UCSD-AML1 (cell line): ENCODE measurements around the gene NR1H2.
A peak's percentile ranks its signal among the peaks of the same experiment; 100 is the strongest.

Experiments
- DNase-seq: peaks from one replicate; lab custom pipeline; 2025; ENCODE audit not compliant: unreplicated experiment; lab: John Stamatoyannopoulos, UW

Gene NR1H2

GRCh38 chr19:50399368-50399745, 23.1 kb downstream of the NR1H2 start:
- DNase-seq, result no peak

GRCh38 chr19:50401605-50402450, 25.6 kb downstream of the NR1H2 start:
- no peak for DNase-seq

- DNase-seq, result no peak
Measured at GRCh38 chr19:50402544-50403301, 26.5 kb downstream of the NR1H2 start.

DNA sequence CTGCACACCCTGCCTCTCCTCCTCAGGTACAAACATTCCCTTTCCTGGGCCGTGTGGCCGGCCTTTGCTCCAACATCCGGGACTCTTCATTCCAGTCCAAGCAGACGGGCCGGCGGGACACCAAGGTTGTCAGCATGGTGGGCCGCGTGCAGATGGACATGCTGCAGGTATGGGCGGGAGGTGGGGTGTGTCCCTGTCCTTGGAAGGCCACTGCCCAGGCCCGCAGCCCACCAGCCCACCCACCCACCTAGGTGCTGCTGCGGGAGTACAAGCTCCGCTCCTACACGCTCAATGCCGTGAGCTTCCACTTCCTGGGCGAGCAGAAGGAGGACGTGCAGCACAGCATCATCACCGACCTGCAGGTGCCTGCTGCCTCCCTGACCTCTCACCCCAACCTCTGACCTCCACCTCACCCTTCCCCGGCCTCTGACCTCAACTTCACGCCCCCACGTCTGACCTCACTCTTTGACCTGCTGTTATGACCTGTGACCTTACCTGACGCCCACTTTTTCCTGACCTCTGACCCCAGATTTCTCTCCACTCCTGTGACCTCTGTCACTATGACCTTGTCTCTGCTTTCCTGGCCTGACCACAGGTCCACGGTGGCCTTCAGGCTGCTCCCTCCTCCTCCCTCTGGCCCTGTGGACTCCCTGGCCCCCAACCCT, 30.0 kb downstream of the NR1H2 start:
- no peak for DNase-seq

- no peak for DNase-seq
Measured at GRCh38 chr19:50406829-50407228, 30.6 kb downstream of the NR1H2 start.

DNA sequence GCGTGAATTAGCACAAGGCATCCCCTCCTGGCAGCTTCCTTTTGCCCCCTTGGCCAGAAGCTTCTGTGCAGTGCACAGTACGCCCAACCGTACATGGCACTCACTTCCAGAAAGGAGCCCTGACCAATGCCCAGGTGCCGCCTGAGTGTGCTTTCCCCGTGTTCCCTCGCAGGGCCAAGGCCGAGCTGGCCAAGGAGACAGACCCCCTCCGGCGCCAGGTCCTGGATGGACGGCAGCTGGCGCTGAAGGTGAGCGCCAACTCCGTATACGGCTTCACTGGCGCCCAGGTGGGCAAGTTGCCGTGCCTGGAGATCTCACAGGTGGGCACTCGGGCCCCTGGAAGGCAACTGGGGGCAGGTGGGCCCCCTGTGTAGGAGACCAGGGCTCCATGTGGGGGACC, 33.1 kb downstream of the NR1H2 start:
- DNase-seq, result no peak

DNA sequence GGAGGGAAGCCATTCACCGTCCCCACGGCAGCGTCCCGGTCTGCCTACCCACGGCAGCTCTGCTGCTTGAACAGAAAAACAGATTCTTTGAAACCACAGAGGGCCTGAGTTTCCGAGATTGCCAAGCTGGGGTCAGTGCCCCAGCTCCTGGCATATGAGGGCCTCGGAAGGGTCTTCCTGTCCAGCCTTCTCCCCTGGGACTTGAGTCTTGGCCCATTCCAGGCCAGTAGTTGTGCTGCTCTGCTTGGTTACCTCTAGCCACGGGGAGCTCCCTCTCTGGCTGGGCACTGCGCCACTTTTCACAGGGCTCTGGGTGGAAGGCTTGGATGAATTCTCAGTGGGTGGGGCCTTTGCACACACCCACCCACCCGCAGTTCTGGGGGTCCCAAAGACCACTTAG, 33.9 kb downstream of the NR1H2 start:
- no peak for DNase-seq

DNA sequence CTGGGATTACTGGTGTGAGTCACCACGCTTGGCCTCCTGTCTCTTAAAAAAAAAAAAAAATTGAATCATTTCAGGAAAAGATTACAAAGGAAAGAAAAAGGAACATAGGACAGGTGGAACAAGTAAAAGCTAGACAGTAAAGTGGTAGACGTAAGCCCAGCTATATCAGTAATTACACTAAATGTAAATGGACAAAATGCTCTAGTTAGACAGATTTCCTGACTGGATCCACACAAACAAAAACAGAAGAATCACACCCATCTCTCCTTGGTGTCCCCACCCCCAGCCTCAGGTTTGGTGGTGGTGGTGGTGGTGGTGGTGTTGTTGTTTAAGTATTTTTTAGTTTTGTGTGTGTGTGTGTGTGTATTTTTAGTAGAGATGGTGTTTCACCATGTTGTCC, 36.2 kb downstream of the NR1H2 start:
- no peak for DNase-seq

DNA sequence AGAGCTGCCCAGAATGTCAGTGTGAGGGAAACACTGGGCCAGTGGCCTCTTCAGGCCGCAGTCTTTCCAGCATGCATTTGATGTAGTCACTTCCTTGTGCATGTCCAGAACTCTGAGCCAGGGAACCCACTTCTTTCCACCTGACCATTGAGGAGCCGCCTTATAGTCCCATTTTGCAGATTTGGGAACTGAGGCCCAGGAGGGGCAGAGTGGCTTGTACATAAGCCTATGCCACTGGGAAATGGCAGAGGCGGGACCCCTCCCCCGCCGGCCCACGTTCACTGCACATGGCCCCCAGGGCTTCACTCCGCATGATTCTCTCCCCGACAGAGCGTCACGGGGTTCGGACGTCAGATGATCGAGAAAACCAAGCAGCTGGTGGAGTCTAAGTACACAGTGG, 36.8 kb downstream of the NR1H2 start:
- no peak for DNase-seq

DNA sequence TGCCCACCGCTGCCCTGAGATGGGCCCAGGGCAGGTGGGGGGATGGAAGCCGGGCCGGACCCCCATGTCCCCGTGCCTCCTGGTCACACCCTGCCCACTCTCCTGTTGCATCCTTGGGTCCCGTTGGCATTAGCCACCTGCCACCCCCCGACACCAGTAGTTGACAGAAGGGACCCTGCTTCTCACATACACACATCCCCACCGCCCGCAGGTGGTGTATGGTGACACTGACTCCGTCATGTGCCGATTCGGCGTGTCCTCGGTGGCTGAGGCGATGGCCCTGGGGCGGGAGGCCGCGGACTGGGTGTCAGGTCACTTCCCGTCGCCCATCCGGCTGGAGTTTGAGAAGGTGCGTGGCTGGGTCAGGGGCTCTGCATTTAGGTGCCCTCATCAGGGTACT, 37.3 kb downstream of the NR1H2 start:
- DNase-seq, result no peak

DNA sequence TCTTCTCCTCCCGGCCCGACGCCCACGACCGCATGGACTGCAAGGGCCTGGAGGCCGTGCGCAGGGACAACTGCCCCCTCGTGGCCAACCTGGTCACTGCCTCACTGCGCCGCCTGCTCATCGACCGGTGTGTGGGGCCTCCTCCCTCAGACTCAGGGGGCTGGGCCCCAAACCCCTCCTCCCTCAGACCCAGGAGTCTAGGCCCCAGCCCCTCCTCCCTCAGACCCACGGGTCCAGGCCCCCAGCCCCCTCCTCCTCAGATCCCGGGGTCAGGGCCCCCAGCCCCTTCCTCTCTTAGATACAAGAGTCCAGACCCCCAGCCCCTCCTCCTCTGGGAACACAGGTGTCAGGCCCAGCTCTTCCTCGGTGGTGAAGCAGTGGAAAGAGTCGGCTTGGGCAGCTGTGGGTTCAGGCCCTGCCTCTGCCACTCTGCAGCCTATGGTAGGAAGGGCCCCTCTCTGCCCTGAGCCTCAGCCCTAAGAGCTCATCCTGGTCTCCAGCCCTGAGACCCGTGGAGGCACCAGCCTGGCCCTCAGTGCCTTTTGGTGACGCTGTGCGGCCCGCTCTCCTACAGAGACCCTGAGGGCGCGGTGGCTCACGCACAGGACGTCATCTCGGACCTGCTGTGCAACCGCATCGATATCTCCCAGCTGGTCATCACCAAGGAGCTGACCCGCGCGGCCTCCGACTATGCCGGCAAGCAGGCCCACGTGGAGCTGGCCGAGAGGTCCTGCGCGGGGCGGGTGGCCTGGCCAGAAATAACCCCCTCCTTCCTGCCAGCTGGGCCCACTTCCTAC, 38.8 kb downstream of the NR1H2 start:
- peak; percentile 63 for DNase-seq

DNA sequence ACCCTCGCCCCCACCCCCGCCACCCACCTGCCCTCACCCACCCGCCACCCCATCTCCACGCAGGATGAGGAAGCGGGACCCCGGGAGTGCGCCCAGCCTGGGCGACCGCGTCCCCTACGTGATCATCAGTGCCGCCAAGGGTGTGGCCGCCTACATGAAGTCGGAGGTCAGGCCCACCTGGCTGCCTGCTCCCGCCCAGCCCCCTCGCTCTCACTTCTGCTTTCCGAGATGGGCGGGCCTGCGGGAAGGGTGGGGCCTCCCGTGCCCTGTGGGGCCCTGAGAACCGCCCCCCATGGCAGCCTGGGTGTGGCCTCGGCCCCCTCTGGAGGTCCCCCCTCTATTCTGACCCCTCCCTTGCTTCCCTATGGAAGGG, 39.4 kb downstream of the NR1H2 start:
- peak; percentile 33 for DNase-seq

DNA sequence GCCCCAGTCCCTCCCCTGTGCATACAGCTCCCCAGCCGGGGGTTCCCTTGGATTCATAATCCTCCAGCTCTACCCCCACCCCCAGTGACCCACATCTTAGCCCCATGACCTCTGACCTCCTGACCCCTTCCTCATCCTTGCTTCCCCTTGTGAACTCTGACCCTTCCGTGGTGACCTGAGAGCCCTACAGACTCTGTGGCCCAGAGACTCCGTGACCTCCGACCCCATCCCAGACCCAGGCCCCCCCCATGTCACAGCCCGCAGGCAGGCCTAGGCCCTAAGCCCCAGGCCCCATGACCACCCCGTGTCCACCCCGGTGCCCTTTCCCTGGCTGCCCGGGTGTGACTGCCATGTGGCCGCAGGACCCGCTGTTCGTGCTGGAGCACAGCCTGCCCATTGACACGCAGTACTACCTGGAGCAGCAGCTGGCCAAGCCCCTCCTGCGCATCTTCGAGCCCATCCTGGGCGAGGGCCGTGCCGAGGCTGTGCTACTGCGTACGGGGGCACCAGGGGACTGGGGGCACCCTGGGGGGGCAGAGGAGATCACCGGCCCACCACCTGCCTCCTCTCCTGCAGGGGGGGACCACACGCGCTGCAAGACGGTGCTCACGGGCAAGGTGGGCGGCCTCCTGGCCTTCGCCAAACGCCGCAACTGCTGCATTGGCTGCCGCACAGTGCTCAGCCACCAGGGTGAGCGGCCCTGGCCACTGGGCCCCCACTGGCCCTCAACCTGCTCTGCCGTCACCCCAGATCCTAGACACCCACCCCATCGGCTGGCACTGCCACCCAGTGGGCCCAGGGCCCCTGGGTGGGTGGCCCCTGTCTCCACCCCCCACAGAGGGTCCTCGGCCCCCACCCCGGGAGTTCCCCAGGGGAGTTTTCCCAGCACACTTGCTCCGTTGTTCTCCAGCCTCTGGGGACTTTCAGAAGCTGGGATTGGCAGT, 40.0 kb downstream of the NR1H2 start:
- no peak for DNase-seq

- DNase-seq, result no peak
Measured at GRCh38 chr19:50417111-50418081, 41.1 kb downstream of the NR1H2 start.

- no peak for DNase-seq
Measured at GRCh38 chr19:50418176-50419021, 42.1 kb downstream of the NR1H2 start, which contains the start of gene SPIB. SPIB (plus strand) TSS chr19:50418938; CDS start chr19:50418963, 25 bp downstream.

- no peak for DNase-seq
Measured at GRCh38 chr19:50419022-50419579, 42.8 kb downstream of the NR1H2 start.

DNA sequence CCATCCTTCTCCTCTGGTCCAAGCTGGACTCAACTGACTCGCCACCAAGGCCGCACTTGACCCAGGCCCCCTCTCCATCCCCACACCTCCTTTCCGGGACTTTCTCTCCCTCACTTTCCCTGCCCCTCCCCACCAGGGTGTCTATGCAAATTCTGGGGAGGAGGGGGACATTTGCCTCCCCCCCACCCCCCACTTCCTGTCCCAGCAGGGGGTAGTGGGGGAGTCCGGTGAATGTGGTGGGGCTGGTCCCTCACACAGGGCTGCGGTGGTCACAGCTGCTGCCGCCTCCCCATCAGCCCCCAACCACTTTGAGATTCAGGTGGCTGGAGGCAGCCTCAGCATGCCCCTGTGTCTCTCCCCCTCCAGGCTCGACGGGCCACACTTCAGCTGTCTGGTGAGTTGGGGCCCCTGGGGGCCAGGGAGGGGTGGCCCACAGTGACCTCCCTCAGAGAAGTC, 43.4 kb downstream of the NR1H2 start:
- no peak for DNase-seq
